ENCODE measurements around the gene AK3. TPM values are rescaled to one million over a fixed set of nuclear protein-coding genes. Genes with fewer than 3 reads are reported as not detected.
A peak's percentile ranks its signal among the peaks of the same experiment; 100 is the strongest.

Gene AK3
- total and polyA plus RNA-seq, 2 experiments from 2014 or later = 62.8 to 80.4 TPM

GRCh38 chr9:4748612-4749011, 7.6 kb upstream of the AK3 start:
- 0 out of 2 replicates have a peak, but pooled peaks cover 2% of the 10 kb centered on the region for H3F3A ChIP-seq (ENCODE audit: insufficient read depth)
- H3K79me2 ChIP-seq (ENCODE audit: insufficient read depth) = no peaks in the 10 kb centered on the region
- in situ Hi-C loops (cut with MboI) = no loop called here
- H3K36me3 ChIP-seq (ENCODE audit: low read depth) = no peaks in the 10 kb centered on the region
- no peak overlapping the region for H3K4me2 ChIP-seq (ENCODE audit: unreplicated experiment)
- H4K20me1 ChIP-seq (ENCODE audit: insufficient read depth) = no peaks in the 10 kb centered on the region
- H3K4me1 ChIP-seq (ENCODE audit: insufficient read depth) = no peaks in the 10 kb centered on the region
- TF ChIP-seq EZH2phosphoT487 (IDR thresholded peaks at IDR 0.05; ENCODE audit: insufficient read depth, low read depth) = no peak
- TF ChIP-seq EZH2 (IDR thresholded peaks at IDR 0.05; ENCODE audit: insufficient read depth, poor library complexity, severe bottlenecking) = no peak
- H3K9me2 ChIP-seq (ENCODE audit: insufficient read depth) = no peaks in the 10 kb centered on the region
- 83% methylated on average over 5 of the region's 5 CpGs for WGBS, 2 experiments (ENCODE audit: low coverage in 1 of 2, low lambda C conversion rate in 2 of 2, missing lambda C conversion rate in 2 of 2)
- no peaks in the 10 kb centered on the region for H3K9me3 ChIP-seq (ENCODE audit: low read depth)
- DNase-seq = peak; percentile 23
- no peak overlapping the region for H2AFZ ChIP-seq
- H3K27ac ChIP-seq = no peak overlapping the region
- H3K4me3 ChIP-seq = no peak overlapping the region
- H3K9ac ChIP-seq = no peak overlapping the region
- no peaks in the 10 kb centered on the region for H3K27me3 ChIP-seq (replicated peaks; ENCODE audit: insufficient read depth)

DNA sequence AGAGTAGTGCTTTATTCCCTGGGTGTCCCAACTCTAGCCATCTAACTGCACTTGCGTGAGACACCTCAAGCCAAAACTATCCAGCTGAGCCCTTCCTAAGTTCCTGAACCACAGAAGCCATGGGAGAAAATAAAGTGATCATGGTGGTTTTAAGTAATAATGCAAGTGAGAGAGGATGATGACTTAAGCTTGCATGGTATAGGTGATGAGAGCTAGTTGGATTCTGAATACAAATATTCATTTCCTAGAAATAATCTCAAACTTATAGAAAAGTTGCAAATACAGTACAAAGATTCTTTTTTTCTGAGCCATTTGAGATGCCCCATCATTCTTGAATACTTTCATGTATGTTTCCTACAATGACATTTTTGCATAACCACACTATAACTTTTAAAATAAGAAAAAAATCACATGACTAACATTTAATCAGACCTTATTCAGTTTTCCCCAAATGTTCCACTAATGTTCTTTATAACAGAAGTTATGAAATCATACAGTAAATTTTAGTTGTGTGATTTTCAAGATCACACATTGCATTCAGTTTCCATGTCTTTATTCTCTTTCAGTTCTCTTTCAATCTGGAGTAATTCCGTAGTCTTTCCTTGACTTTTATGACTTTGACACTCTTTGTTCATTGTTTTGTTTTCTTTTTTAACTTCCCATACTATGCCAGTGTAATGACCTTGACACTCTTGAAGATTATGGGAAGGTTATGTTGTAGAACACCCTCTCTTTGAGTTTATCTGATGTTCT, 5.5 kb upstream of the AK3 start:
- TF ChIP-seq EZH2 (IDR thresholded peaks at IDR 0.05; ENCODE audit: insufficient read depth, poor library complexity, severe bottlenecking) = no peak
- no peak for TF ChIP-seq EZH2phosphoT487 (IDR thresholded peaks at IDR 0.05; ENCODE audit: insufficient read depth, low read depth)
- Histone ChIP-seq H3K27ac (no peak overlapping the region), H3K4me2 (ENCODE audit: unreplicated experiment) (no peak overlapping the region), H3K9me3 (ENCODE audit: low read depth) (no peaks in the 10 kb centered on the region), H3K9ac (no peak overlapping the region), H3K36me3 (ENCODE audit: low read depth) (no peaks in the 10 kb centered on the region), H3K4me3 (no peak overlapping the region), H3K4me1 (ENCODE audit: insufficient read depth) (peaks cover 11% of the 10 kb centered on the region), H2AFZ (no peak overlapping the region), H3K79me2 (ENCODE audit: insufficient read depth) (no peaks in the 10 kb centered on the region), H3F3A (ENCODE audit: insufficient read depth) (peaks cover 22% of the 10 kb centered on the region), H3K9me2 (ENCODE audit: insufficient read depth) (no peaks in the 10 kb centered on the region), H4K20me1 (ENCODE audit: insufficient read depth) (no peaks in the 10 kb centered on the region), H3K27me3 (replicated peaks; ENCODE audit: insufficient read depth) (no peaks in the 10 kb centered on the region)
- in situ Hi-C loops (cut with MboI) = no loop called here
- 93 to 94% methylated on average over 2 of the region's 2 CpGs for WGBS, 2 experiments (ENCODE audit: low coverage in 1 of 2, low lambda C conversion rate in 2 of 2, missing lambda C conversion rate in 2 of 2)
- no peak for DNase-seq

- Histone ChIP-seq H3K9me2 (ENCODE audit: insufficient read depth) (no peaks in the 10 kb centered on the region), H2AFZ (peak overlapping the region; percentile 32), H3K4me2 (ENCODE audit: unreplicated experiment) (no peak overlapping the region), H3K79me2 (ENCODE audit: insufficient read depth) (peaks cover 23% of the 10 kb centered on the region), H3K27me3 (replicated peaks; ENCODE audit: insufficient read depth) (no peaks in the 10 kb centered on the region), H4K20me1 (ENCODE audit: insufficient read depth) (no peaks in the 10 kb centered on the region), H3K4me3 (no peak overlapping the region), H3K9ac (no peak overlapping the region), H3K27ac (0 out of 2 replicates have a peak overlapping the region, but pooled peaks have one; percentile 4), H3F3A (ENCODE audit: insufficient read depth) (peaks cover 32% of the 10 kb centered on the region), H3K9me3 (ENCODE audit: low read depth) (no peaks in the 10 kb centered on the region), H3K4me1 (ENCODE audit: insufficient read depth) (peaks cover 21% of the 10 kb centered on the region), H3K36me3 (ENCODE audit: low read depth) (no peaks in the 10 kb centered on the region)
- 74 to 76% methylated on average over 5 of the region's 5 CpGs for WGBS, 2 experiments (ENCODE audit: low coverage in 1 of 2, low lambda C conversion rate in 2 of 2, missing lambda C conversion rate in 2 of 2)
- in situ Hi-C loops (cut with MboI) = no loop called here
- peak; percentile 6 for DNase-seq
- no peak for TF ChIP-seq EZH2 (IDR thresholded peaks at IDR 0.05; ENCODE audit: insufficient read depth, poor library complexity, severe bottlenecking)
- TF ChIP-seq EZH2phosphoT487 (IDR thresholded peaks at IDR 0.05; ENCODE audit: insufficient read depth, low read depth) = no peak
Measured at GRCh38 chr9:4743131-4743875, 2.3 kb upstream of the AK3 start.

DNA sequence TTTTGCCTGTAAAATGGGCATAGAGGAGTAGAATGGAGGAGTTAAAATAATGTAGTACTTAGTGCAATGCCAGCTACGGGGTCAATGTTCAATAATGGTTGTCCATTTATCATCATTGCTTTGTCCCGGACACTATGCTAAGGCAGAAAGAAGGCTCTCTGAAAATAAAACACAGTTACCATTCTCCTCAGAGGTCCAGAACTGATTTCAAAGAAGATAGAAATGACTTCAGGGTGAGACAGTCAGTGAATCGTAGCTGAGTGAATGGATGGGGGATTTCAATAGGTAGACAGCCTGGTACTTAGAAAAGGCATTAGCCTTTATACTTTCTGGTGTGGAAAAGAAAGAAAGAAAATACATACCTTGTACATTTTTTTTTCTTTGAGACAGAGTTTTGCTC, 1.2 kb upstream of the AK3 start:
- Histone ChIP-seq H3K4me1 (ENCODE audit: insufficient read depth) (peaks cover 24% of the 10 kb centered on the region), H3K4me3 (no peak overlapping the region; the same call in 1 of the 2 replicates), H3K36me3 (ENCODE audit: low read depth) (no peaks in the 10 kb centered on the region), H3K9me3 (ENCODE audit: low read depth) (no peaks in the 10 kb centered on the region), H3K79me2 (ENCODE audit: insufficient read depth) (peaks cover 34% of the 10 kb centered on the region), H3F3A (ENCODE audit: insufficient read depth) (peaks cover 32% of the 10 kb centered on the region), H4K20me1 (ENCODE audit: insufficient read depth) (no peaks in the 10 kb centered on the region), H3K9ac (0 out of 2 replicates have a peak overlapping the region, but pooled peaks have one; percentile 85), H3K4me2 (ENCODE audit: unreplicated experiment) (peak overlapping the region; percentile 83), H3K27ac (peak overlapping the region; percentile 18), H3K27me3 (replicated peaks; ENCODE audit: insufficient read depth) (no peaks in the 10 kb centered on the region), H2AFZ (peak overlapping the region; percentile 94), H3K9me2 (ENCODE audit: insufficient read depth) (no peaks in the 10 kb centered on the region)
- DNase-seq = peak; percentile 46
- 26 to 29% methylated on average over 3 of the region's 3 CpGs for WGBS, 2 experiments (ENCODE audit: low coverage in 1 of 2, low lambda C conversion rate in 2 of 2, missing lambda C conversion rate in 2 of 2)
- in situ Hi-C loops (cut with MboI) = no loop called here
- TF ChIP-seq EZH2phosphoT487 (IDR thresholded peaks at IDR 0.05; ENCODE audit: insufficient read depth, low read depth) (no peak), EZH2 (IDR thresholded peaks at IDR 0.05; ENCODE audit: insufficient read depth, poor library complexity, severe bottlenecking) (no peak)
